Stimulated activated CD4-positive, alpha-beta T cell treated with anti-CD3 and anti-CD28 coated beads, TNF-alpha, amount 100 ng/mL, for 48 hours (primary cell): Measurements from ENCODE around the gene MAML3.
A peak's percentile ranks its signal among the peaks of the same experiment; 100 is the strongest.

Experiments used
- DNase-seq, 3 donors: peaks; one replicate each; pipeline ENCODE4 v3.0.0-alpha.2; 2020; ENCODE audit warnings: low read depth in 3 of 3

MAML3 gene

GRCh38 chr4:140004549-140004895, 149.5 kb downstream of the MAML3 start:
- no peak for DNase-seq

- DNase-seq = no peak
Observed at GRCh38 chr4:140003876-140004548, 150.0 kb downstream of the MAML3 start.

- DNase-seq = no peak
Observed at GRCh38 chr4:140000232-140000631, 153.8 kb downstream of the MAML3 start.

- peak; percentile 20 to 53 (median 32) for DNase-seq
Observed at GRCh38 chr4:139988863-139989765, 164.9 kb downstream of the MAML3 start.

- DNase-seq = no peak
Observed at GRCh38 chr4:139987502-139987850, 166.5 kb downstream of the MAML3 start.

GRCh38 chr4:139986689-139987501, 167.1 kb downstream of the MAML3 start:
- no peak for DNase-seq

GRCh38 chr4:139986106-139986505, 167.9 kb downstream of the MAML3 start:
- DNase-seq = no peak

- DNase-seq = no peak
Observed at GRCh38 chr4:139985401-139985800, 168.6 kb downstream of the MAML3 start.

- no peak for DNase-seq
Observed at GRCh38 chr4:139984471-139984870, 169.5 kb downstream of the MAML3 start.

GRCh38 chr4:139978692-139979091, 175.3 kb downstream of the MAML3 start:
- no peak for DNase-seq

- DNase-seq = no peak
Observed at GRCh38 chr4:139977838-139978609, 176.0 kb downstream of the MAML3 start.

GRCh38 chr4:139975830-139976272, 178.1 kb downstream of the MAML3 start:
- no peak for DNase-seq

GRCh38 chr4:139973616-139974015, 180.4 kb downstream of the MAML3 start:
- DNase-seq = no peak

- DNase-seq = no peak
Observed at GRCh38 chr4:139973015-139973414, 181.0 kb downstream of the MAML3 start.

GRCh38 chr4:139972305-139972704, 181.7 kb downstream of the MAML3 start:
- DNase-seq = no peak

- no peak for DNase-seq
Observed at GRCh38 chr4:139971111-139971510, 182.9 kb downstream of the MAML3 start.

GRCh38 chr4:139969635-139970266, 184.2 kb downstream of the MAML3 start:
- no peak for DNase-seq

GRCh38 chr4:139968831-139969230, 185.2 kb downstream of the MAML3 start:
- no peak for DNase-seq

GRCh38 chr4:139966383-139966782, 187.6 kb downstream of the MAML3 start:
- no peak for DNase-seq

GRCh38 chr4:139965789-139966188, 188.2 kb downstream of the MAML3 start:
- DNase-seq = no peak

- no peak for DNase-seq
Observed at GRCh38 chr4:139963708-139964107, 190.3 kb downstream of the MAML3 start.
